ENCODE results near the gene MCM9. TPM values are rescaled to one million over a fixed set of nuclear protein-coding genes. Genes with fewer than 3 reads are reported as not detected.

The MCM9 gene
- total RNA-seq, 2 donors from 2014 or later: 17.8 to 21.2 TPM

- peak; percentile 44 for TF ChIP-seq CTCF (conservative IDR thresholded peaks at IDR 0.05)
- Mint-ChIP-seq H3K4me3 (no peak overlapping the region), H3K4me1 (peaks cover 8% of the 10 kb centered on the region), H3K9me3 (no peaks in the 10 kb centered on the region), H3K27me3 (ENCODE audit: insufficient read depth) (no peaks in the 10 kb centered on the region), H3K27ac (no peak overlapping the region), H3K36me3 (ENCODE audit: low read depth) (peaks cover 54% of the 10 kb centered on the region)
- H3K36me3 ChIP-seq (ENCODE audit: control insufficient read depth, insufficient read depth, low read length): peaks cover 58% of the 10 kb centered on the region
- no peaks in the 10 kb centered on the region for H3K9me3 ChIP-seq (ENCODE audit: control insufficient read depth, low read length)
- WGBS, 2 experiments (ENCODE audit: insufficient coverage in 1 of 2, insufficient read length in 1 of 2): 92 to 93% methylated on average over 3 of the region's 3 CpGs
- H3K27me3 ChIP-seq (ENCODE audit: control insufficient read depth, insufficient read depth, low read length, poor library complexity, severe bottlenecking): no peaks in the 10 kb centered on the region
- DNase-seq: no peak
- H3K4me3 ChIP-seq (ENCODE audit: low read length): no peak overlapping the region
- H3K4me1 ChIP-seq (ENCODE audit: control insufficient read depth, insufficient read depth, low read length): no peaks in the 10 kb centered on the region
- no peak overlapping the region for H3K9ac ChIP-seq (ENCODE audit: extremely low read depth, low read length, poor library complexity, severe bottlenecking)
- no peak overlapping the region for H3K27ac ChIP-seq (ENCODE audit: low read depth, low read length)
These were observed 4.3 kb downstream of the MCM9 start for GRCh38 chr6:118930680-118931079.

- no peaks in the 10 kb centered on the region for H3K9me3 ChIP-seq (ENCODE audit: control insufficient read depth, low read length)
- no peaks in the 10 kb centered on the region for H3K27me3 Mint-ChIP-seq (ENCODE audit: insufficient read depth)
- H3K36me3 ChIP-seq (ENCODE audit: control insufficient read depth, insufficient read depth, low read length): peaks cover 86% of the 10 kb centered on the region
- peaks cover 48% of the 10 kb centered on the region for H3K36me3 Mint-ChIP-seq (ENCODE audit: low read depth)
- H3K4me1 Mint-ChIP-seq: no peaks in the 10 kb centered on the region
- no peak overlapping the region for H3K9ac ChIP-seq (ENCODE audit: extremely low read depth, low read length, poor library complexity, severe bottlenecking)
- no peaks in the 10 kb centered on the region for H3K4me1 ChIP-seq (ENCODE audit: control insufficient read depth, insufficient read depth, low read length)
- TF ChIP-seq CTCF (conservative IDR thresholded peaks at IDR 0.05): no peak
- WGBS, 2 experiments (ENCODE audit: insufficient coverage in 1 of 2, insufficient read length in 1 of 2): 91 to 97% methylated on average over 3 of the region's 3 CpGs
- no peak overlapping the region for H3K27ac ChIP-seq (ENCODE audit: low read depth, low read length)
- H3K9me3 Mint-ChIP-seq: no peaks in the 10 kb centered on the region
- no peak for DNase-seq
- no peak overlapping the region for H3K4me3 Mint-ChIP-seq
- H3K27ac Mint-ChIP-seq: no peak overlapping the region
- H3K27me3 ChIP-seq (ENCODE audit: control insufficient read depth, insufficient read depth, low read length, poor library complexity, severe bottlenecking): no peaks in the 10 kb centered on the region
- H3K4me3 ChIP-seq (ENCODE audit: low read length): no peak overlapping the region
These were observed 11.9 kb downstream of the MCM9 start for GRCh38 chr6:118923035-118923434.

- no peak overlapping the region for H3K9ac ChIP-seq (ENCODE audit: extremely low read depth, low read length, poor library complexity, severe bottlenecking)
- WGBS, 2 experiments (ENCODE audit: insufficient coverage in 1 of 2, insufficient read length in 1 of 2): 95 to 100% methylated on average over 1 of the region's 1 CpG
- H3K27ac ChIP-seq (ENCODE audit: low read depth, low read length): no peak overlapping the region
- Mint-ChIP-seq H3K27me3 (ENCODE audit: insufficient read depth) (no peaks in the 10 kb centered on the region), H3K9me3 (no peaks in the 10 kb centered on the region), H3K27ac (no peak overlapping the region), H3K36me3 (ENCODE audit: low read depth) (peaks cover 38% of the 10 kb centered on the region), H3K4me1 (no peaks in the 10 kb centered on the region), H3K4me3 (no peak overlapping the region)
- H3K4me3 ChIP-seq (ENCODE audit: low read length): no peak overlapping the region
- no peaks in the 10 kb centered on the region for H3K9me3 ChIP-seq (ENCODE audit: control insufficient read depth, low read length)
- no peaks in the 10 kb centered on the region for H3K27me3 ChIP-seq (ENCODE audit: control insufficient read depth, insufficient read depth, low read length, poor library complexity, severe bottlenecking)
- no peak for TF ChIP-seq CTCF (conservative IDR thresholded peaks at IDR 0.05)
- no peak for DNase-seq
- no peaks in the 10 kb centered on the region for H3K4me1 ChIP-seq (ENCODE audit: control insufficient read depth, insufficient read depth, low read length)
- peaks cover 90% of the 10 kb centered on the region for H3K36me3 ChIP-seq (ENCODE audit: control insufficient read depth, insufficient read depth, low read length)
These were observed 13.9 kb downstream of the MCM9 start for GRCh38 chr6:118921084-118921483.
